Endometrial microvascular endothelial cells (primary cell): ENCODE data around the gene DDA1. TPM values are rescaled to one million over a fixed set of nuclear protein-coding genes. Genes with fewer than 3 reads are reported as not detected.
"Not testable (repeated sequence)": the region's sequence is repeated elsewhere in the genome, so short reads cannot be mapped to it uniquely, and the experiment has no call there.

Source experiments
- in situ Hi-C: cut with HindIII; loops from 2 replicates; pipeline ENCODE4 v1.10.0; 2017; ENCODE audit warnings: low sequenced_read_pairs, low pct_unique_long_range_greater_than_20kb; ENCODE audit errors: inconsistent ontology term
- total RNA-seq: library from RNA; depleted of rRNA; stranded (reverse); fragments of >200 nt; gene quantifications from one replicate; pipeline ENCODE4 v1.2.3, GENCODE V29; 2015; ENCODE audit errors: inconsistent ontology term

DDA1 gene
- total RNA-seq: 48.1 TPM

GRCh38 chr19:17309198-17309964, at the start of gene DDA1:
DDA1 (plus strand) TSS chr19:17309563; CDS start chr19:17309655, 92 bp downstream.
- in situ Hi-C loops: no loop called here

GRCh38 chr19:17259934-17260333, 49.4 kb upstream of the DDA1 start:
- in situ Hi-C loops: no loop called here

- in situ Hi-C loops: no loop called here
Measured at GRCh38 chr19:17260842-17261325, 48.5 kb upstream of the DDA1 start.

GRCh38 chr19:17262557-17262956, 46.8 kb upstream of the DDA1 start:
- in situ Hi-C loops: no loop called here

GRCh38 chr19:17263712-17264640, 45.4 kb upstream of the DDA1 start:
- in situ Hi-C loops: no loop called here

GRCh38 chr19:17264641-17264979, 44.8 kb upstream of the DDA1 start, which contains the start of gene USHBP1:
USHBP1 (minus strand) TSS chr19:17264745; CDS start chr19:17264299, 446 bp downstream.
- in situ Hi-C loops: no loop called here

- in situ Hi-C loops: no loop called here
Measured at GRCh38 chr19:17266026-17266425, 43.3 kb upstream of the DDA1 start.

GRCh38 chr19:17266589-17266974, 42.8 kb upstream of the DDA1 start:
- in situ Hi-C loops: no loop called here

- in situ Hi-C loops: no loop called here
Measured at GRCh38 chr19:17266975-17267788, 42.2 kb upstream of the DDA1 start, which contains the start of gene BABAM1. BABAM1 (plus strand) TSS chr19:17267443; CDS start chr19:17268807, 1,364 bp downstream.

GRCh38 chr19:17268754-17269153, 40.6 kb upstream of the DDA1 start:
- in situ Hi-C loops: no loop called here

GRCh38 chr19:17274892-17275291, 34.5 kb upstream of the DDA1 start:
- in situ Hi-C loops: not testable (repeated sequence)

- in situ Hi-C loops: no loop called here
Measured at GRCh38 chr19:17275441-17276175, 33.8 kb upstream of the DDA1 start.

- in situ Hi-C loops: no loop called here
Measured at GRCh38 chr19:17279436-17279835, 29.9 kb upstream of the DDA1 start.

GRCh38 chr19:17281391-17282304, 27.7 kb upstream of the DDA1 start, which contains the start of gene ANKLE1:
ANKLE1 (plus strand) TSS chr19:17281901; CDS start chr19:17281921, 20 bp downstream.
- in situ Hi-C loops: no loop called here

- in situ Hi-C loops: no loop called here
Measured at GRCh38 chr19:17282488-17283125, 26.8 kb upstream of the DDA1 start.

GRCh38 chr19:17283504-17283996, 25.8 kb upstream of the DDA1 start:
- in situ Hi-C loops: no loop called here
